ENCODE data around the gene HLA-DMB.

The HLA-DMB gene

GRCh38 chr6:32920715-32921114 lies 20.1 kb downstream of the HLA-DMB start:
- no peaks in the 10 kb centered on the region for H3K9me3 ChIP-seq (ENCODE audit: control insufficient read depth, insufficient read depth, low read length)
- H3K36me3 ChIP-seq (ENCODE audit: control insufficient read depth, insufficient read depth, low read length), result no peaks in the 10 kb centered on the region
- H3K4me3 ChIP-seq (ENCODE audit: low read depth, low read length), result no peak overlapping the region
- no peaks in the 10 kb centered on the region for H3K27me3 ChIP-seq (ENCODE audit: control insufficient read depth, insufficient read depth, low read length)
- H3K9ac ChIP-seq (ENCODE audit: low read depth, low read length), result no peak overlapping the region
- no peaks in the 10 kb centered on the region for H3K4me1 ChIP-seq (ENCODE audit: control insufficient read depth, insufficient read depth, low read length)

- no peaks in the 10 kb centered on the region for H3K36me3 ChIP-seq (ENCODE audit: control insufficient read depth, insufficient read depth, low read length)
- no peaks in the 10 kb centered on the region for H3K9me3 ChIP-seq (ENCODE audit: control insufficient read depth, insufficient read depth, low read length)
- H3K4me3 ChIP-seq (ENCODE audit: low read depth, low read length), result no peak overlapping the region
- H3K9ac ChIP-seq (ENCODE audit: low read depth, low read length), result no peak overlapping the region
- H3K4me1 ChIP-seq (ENCODE audit: control insufficient read depth, insufficient read depth, low read length), result no peaks in the 10 kb centered on the region
- H3K27me3 ChIP-seq (ENCODE audit: control insufficient read depth, insufficient read depth, low read length), result no peaks in the 10 kb centered on the region
These were observed 27.9 kb downstream of the HLA-DMB start for GRCh38 chr6:32912951-32913350.

DNA sequence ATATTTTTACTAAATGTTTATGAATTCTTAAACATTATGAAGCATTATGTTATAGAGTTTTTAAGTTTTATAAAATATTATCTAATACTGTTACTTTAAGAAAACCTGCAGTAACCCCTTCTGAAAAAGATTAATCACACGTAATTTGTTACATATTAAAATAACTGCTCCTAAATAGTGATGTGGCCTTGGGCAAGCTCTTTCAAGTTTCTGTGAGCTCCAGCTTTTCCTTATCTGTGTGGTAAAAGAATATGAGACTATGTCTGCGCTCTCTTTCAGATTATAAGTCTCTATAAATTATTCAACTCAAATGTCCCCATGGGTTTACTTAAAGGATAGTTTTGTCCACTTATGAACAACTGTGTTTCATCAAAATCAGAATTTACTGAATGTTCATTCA lies 31.9 kb downstream of the HLA-DMB start:
- no peaks in the 10 kb centered on the region for H3K9me3 ChIP-seq (ENCODE audit: control insufficient read depth, insufficient read depth, low read length)
- H3K36me3 ChIP-seq (ENCODE audit: control insufficient read depth, insufficient read depth, low read length), result no peaks in the 10 kb centered on the region
- H3K4me1 ChIP-seq (ENCODE audit: control insufficient read depth, insufficient read depth, low read length), result no peaks in the 10 kb centered on the region
- no peak overlapping the region for H3K9ac ChIP-seq (ENCODE audit: low read depth, low read length)
- no peaks in the 10 kb centered on the region for H3K27me3 ChIP-seq (ENCODE audit: control insufficient read depth, insufficient read depth, low read length)
- no peak overlapping the region for H3K4me3 ChIP-seq (ENCODE audit: low read depth, low read length)

DNA sequence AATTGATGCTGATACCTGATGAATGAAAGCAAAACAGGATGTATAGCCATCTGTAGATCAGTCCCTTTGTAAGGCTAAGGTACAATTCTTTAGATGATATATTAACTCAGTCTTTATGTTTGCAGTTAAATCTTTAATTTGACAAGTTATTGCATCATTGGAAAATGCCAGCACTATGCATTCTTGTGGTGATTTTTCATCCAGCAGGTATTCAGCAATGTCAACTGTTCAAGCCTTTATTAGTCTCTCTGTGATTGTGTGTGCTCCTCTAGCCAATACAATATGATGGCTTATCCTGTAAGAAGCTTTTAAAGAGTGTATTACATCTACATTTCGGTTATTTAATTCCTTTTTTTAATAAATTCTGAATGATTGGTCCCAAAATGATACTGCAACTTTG lies 34.3 kb downstream of the HLA-DMB start:
- no peaks in the 10 kb centered on the region for H3K4me1 ChIP-seq (ENCODE audit: control insufficient read depth, insufficient read depth, low read length)
- no peaks in the 10 kb centered on the region for H3K36me3 ChIP-seq (ENCODE audit: control insufficient read depth, insufficient read depth, low read length)
- no peak overlapping the region for H3K4me3 ChIP-seq (ENCODE audit: low read depth, low read length)
- no peaks in the 10 kb centered on the region for H3K9me3 ChIP-seq (ENCODE audit: control insufficient read depth, insufficient read depth, low read length)
- H3K9ac ChIP-seq (ENCODE audit: low read depth, low read length), result no peak overlapping the region
- H3K27me3 ChIP-seq (ENCODE audit: control insufficient read depth, insufficient read depth, low read length), result no peaks in the 10 kb centered on the region

- no peaks in the 10 kb centered on the region for H3K9me3 ChIP-seq (ENCODE audit: control insufficient read depth, insufficient read depth, low read length)
- H3K4me1 ChIP-seq (ENCODE audit: control insufficient read depth, insufficient read depth, low read length), result no peaks in the 10 kb centered on the region
- no peak overlapping the region for H3K9ac ChIP-seq (ENCODE audit: low read depth, low read length)
- H3K27me3 ChIP-seq (ENCODE audit: control insufficient read depth, insufficient read depth, low read length), result no peaks in the 10 kb centered on the region
- no peak overlapping the region for H3K4me3 ChIP-seq (ENCODE audit: low read depth, low read length)
- H3K36me3 ChIP-seq (ENCODE audit: control insufficient read depth, insufficient read depth, low read length), result no peaks in the 10 kb centered on the region
These were observed 35.8 kb downstream of the HLA-DMB start for GRCh38 chr6:32905078-32905477.

DNA sequence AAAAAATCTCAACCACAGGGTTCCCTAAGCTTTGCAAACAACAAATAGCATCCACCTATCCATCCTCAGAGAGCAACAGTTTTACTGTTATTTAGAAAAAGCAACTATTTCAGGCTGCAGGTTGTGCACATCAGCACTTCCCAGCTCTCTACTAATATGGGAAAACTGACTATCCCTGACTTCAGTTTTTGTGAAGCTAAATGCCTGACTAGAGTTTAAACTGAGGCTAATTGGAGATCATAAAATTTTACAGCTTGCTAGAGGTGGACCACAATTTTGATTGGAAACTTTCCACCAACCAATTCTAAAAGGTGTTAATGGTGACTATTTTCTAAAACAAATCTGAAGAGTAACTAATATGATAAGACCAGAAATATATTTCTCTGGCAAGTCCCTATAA lies 36.9 kb downstream of the HLA-DMB start:
- Histone ChIP-seq H3K27me3 (ENCODE audit: control insufficient read depth, insufficient read depth, low read length) (no peaks in the 10 kb centered on the region), H3K9me3 (ENCODE audit: control insufficient read depth, insufficient read depth, low read length) (no peaks in the 10 kb centered on the region), H3K36me3 (ENCODE audit: control insufficient read depth, insufficient read depth, low read length) (no peaks in the 10 kb centered on the region), H3K9ac (ENCODE audit: low read depth, low read length) (no peak overlapping the region), H3K4me1 (ENCODE audit: control insufficient read depth, insufficient read depth, low read length) (no peaks in the 10 kb centered on the region), H3K4me3 (ENCODE audit: low read depth, low read length) (no peak overlapping the region)

DNA sequence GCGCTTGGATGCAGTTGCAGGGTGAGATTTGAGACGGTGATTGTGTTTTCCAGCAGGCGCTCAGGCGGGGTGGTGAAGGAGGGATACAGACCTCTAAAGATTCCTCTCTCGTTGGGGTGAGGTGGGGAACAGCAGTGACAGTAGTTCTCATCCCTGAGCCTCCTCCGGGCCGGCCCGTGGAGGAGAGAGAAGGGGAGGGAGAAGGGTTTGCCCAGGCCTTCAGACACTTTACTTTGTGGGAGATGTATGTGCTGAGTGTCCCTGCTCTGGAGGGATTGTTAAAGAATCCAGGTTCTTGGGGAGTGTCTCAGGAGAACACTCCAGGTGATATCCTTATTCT lies 45.9 kb downstream of the HLA-DMB start:
- peaks cover 4% of the 10 kb centered on the region for H3K4me1 ChIP-seq (ENCODE audit: control insufficient read depth, insufficient read depth, low read length)
- no peaks in the 10 kb centered on the region for H3K9me3 ChIP-seq (ENCODE audit: control insufficient read depth, insufficient read depth, low read length)
- H3K36me3 ChIP-seq (ENCODE audit: control insufficient read depth, insufficient read depth, low read length), result no peaks in the 10 kb centered on the region
- H3K9ac ChIP-seq (ENCODE audit: low read depth, low read length), result peak overlapping the region; percentile 71
- peaks cover 5% of the 10 kb centered on the region for H3K27me3 ChIP-seq (ENCODE audit: control insufficient read depth, insufficient read depth, low read length)
- H3K4me3 ChIP-seq (ENCODE audit: low read depth, low read length), result peak overlapping the region; percentile 83

GRCh38 chr6:32894085-32895005 lies 46.5 kb downstream of the HLA-DMB start:
- Histone ChIP-seq H3K4me1 (ENCODE audit: control insufficient read depth, insufficient read depth, low read length) (peaks cover 4% of the 10 kb centered on the region), H3K27me3 (ENCODE audit: control insufficient read depth, insufficient read depth, low read length) (peaks cover 5% of the 10 kb centered on the region), H3K36me3 (ENCODE audit: control insufficient read depth, insufficient read depth, low read length) (no peaks in the 10 kb centered on the region), H3K9ac (ENCODE audit: low read depth, low read length) (peak overlapping the region; percentile 71), H3K4me3 (ENCODE audit: low read depth, low read length) (peak overlapping the region; percentile 83), H3K9me3 (ENCODE audit: control insufficient read depth, insufficient read depth, low read length) (no peaks in the 10 kb centered on the region)

GRCh38 chr6:32890831-32891230 lies 50.0 kb downstream of the HLA-DMB start:
- Histone ChIP-seq H3K9me3 (ENCODE audit: control insufficient read depth, insufficient read depth, low read length) (no peaks in the 10 kb centered on the region), H3K27me3 (ENCODE audit: control insufficient read depth, insufficient read depth, low read length) (peaks cover 3% of the 10 kb centered on the region), H3K36me3 (ENCODE audit: control insufficient read depth, insufficient read depth, low read length) (no peaks in the 10 kb centered on the region), H3K4me1 (ENCODE audit: control insufficient read depth, insufficient read depth, low read length) (peaks cover 4% of the 10 kb centered on the region), H3K9ac (ENCODE audit: low read depth, low read length) (no peak overlapping the region), H3K4me3 (ENCODE audit: low read depth, low read length) (no peak overlapping the region)

GRCh38 chr6:32889533-32889932 lies 51.3 kb downstream of the HLA-DMB start:
- no peaks in the 10 kb centered on the region for H3K36me3 ChIP-seq (ENCODE audit: control insufficient read depth, insufficient read depth, low read length)
- no peaks in the 10 kb centered on the region for H3K27me3 ChIP-seq (ENCODE audit: control insufficient read depth, insufficient read depth, low read length)
- H3K4me1 ChIP-seq (ENCODE audit: control insufficient read depth, insufficient read depth, low read length), result no peaks in the 10 kb centered on the region
- H3K4me3 ChIP-seq (ENCODE audit: low read depth, low read length), result no peak overlapping the region
- H3K9me3 ChIP-seq (ENCODE audit: control insufficient read depth, insufficient read depth, low read length), result no peaks in the 10 kb centered on the region
- no peak overlapping the region for H3K9ac ChIP-seq (ENCODE audit: low read depth, low read length)

DNA sequence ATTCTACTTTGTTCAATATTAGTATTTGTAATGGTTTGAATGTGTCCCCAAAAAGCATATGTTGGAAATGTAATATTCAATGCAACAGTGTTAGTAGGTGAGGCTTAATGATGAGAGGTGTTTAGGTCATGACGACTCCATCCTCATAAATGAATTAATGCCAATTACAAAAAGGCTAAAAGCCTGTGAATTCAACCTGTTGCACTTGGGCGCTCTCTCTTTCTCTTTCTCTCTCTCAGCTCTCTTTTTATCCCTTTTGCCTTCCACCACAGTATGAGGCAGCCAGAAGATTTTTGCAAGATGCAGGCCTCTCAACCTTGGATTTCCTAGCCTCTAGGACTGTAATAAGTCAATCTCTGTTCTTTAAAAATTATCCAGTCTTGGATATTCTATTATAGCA lies 52.3 kb downstream of the HLA-DMB start:
- no peaks in the 10 kb centered on the region for H3K36me3 ChIP-seq (ENCODE audit: control insufficient read depth, insufficient read depth, low read length)
- H3K4me1 ChIP-seq (ENCODE audit: control insufficient read depth, insufficient read depth, low read length), result no peaks in the 10 kb centered on the region
- H3K9ac ChIP-seq (ENCODE audit: low read depth, low read length), result no peak overlapping the region

DNA sequence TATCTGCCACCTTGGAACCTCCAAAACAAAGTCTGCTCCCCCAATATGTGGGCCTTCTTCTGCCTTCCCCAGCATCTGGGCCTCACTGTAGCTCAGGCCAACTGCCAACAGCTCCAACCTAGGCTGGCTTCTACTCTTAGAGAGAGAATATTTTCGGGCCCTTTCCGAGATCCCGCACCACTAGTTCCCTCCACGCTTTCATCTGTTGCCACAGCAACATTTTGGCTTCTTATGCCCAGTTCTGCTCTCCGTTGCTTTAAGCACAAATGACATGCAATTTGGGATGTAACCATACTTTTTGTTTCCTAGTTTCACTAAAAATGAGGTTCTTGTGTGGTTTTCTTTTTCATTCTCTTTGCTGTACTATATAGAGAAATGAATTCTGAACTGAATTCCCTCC lies 53.2 kb downstream of the HLA-DMB start:
- Histone ChIP-seq H3K4me3 (ENCODE audit: low read depth, low read length) (no peak overlapping the region), H3K36me3 (ENCODE audit: control insufficient read depth, insufficient read depth, low read length) (no peaks in the 10 kb centered on the region), H3K4me1 (ENCODE audit: control insufficient read depth, insufficient read depth, low read length) (no peaks in the 10 kb centered on the region)

More for the DNA sequence above, 52.3 kb downstream of the HLA-DMB start:
- H3K9me3 ChIP-seq (ENCODE audit: control insufficient read depth, insufficient read depth, low read length), result no peaks in the 10 kb centered on the region
- no peaks in the 10 kb centered on the region for H3K27me3 ChIP-seq (ENCODE audit: control insufficient read depth, insufficient read depth, low read length)
- no peak overlapping the region for H3K4me3 ChIP-seq (ENCODE audit: low read depth, low read length)

More for the DNA sequence above, 53.2 kb downstream of the HLA-DMB start:
- H3K27me3 ChIP-seq (ENCODE audit: control insufficient read depth, insufficient read depth, low read length), result no peaks in the 10 kb centered on the region
- H3K9me3 ChIP-seq (ENCODE audit: control insufficient read depth, insufficient read depth, low read length), result no peaks in the 10 kb centered on the region
- H3K9ac ChIP-seq (ENCODE audit: low read depth, low read length), result no peak overlapping the region
